DOHH2 (cell line): ENCODE results near the gene HBG2.

Experiments used
- H3F3A ChIP-seq: fragments of 200-600 bp; sonication (generic), shearing (Covaris generic); 2 replicates; pipeline ENCODE4 v1.6.0; 2016; ENCODE audit warnings: antibody characterized with exemption, mild to moderate bottlenecking; ENCODE audit not compliant: control insufficient read depth, insufficient read depth
- H3K27ac ChIP-seq: fragments of 200-600 bp; sonication (generic); 2 replicates; pipeline ENCODE4 v1.5.1; 2014; ENCODE audit warnings: low read depth, mild to moderate bottlenecking, low read length, moderate library complexity
- H3K27me3 ChIP-seq: fragments of 200-600 bp; sonication (generic); 2 replicates; pipeline ENCODE4 v1.6.1; 2014; ENCODE audit warnings: mild to moderate bottlenecking, low read length, mixed read lengths; ENCODE audit not compliant: control insufficient read depth
- H3K36me3 ChIP-seq: fragments of 200-600 bp; sonication (generic); 2 replicates; pipeline ENCODE4 v1.6.1; 2014; ENCODE audit warnings: mild to moderate bottlenecking, low read length, moderate library complexity, mixed read lengths; ENCODE audit not compliant: control insufficient read depth
- H3K4me1 ChIP-seq: fragments of 200-600 bp; sonication (generic); 2 replicates; pipeline ENCODE4 v1.6.1; 2014; ENCODE audit warnings: mild to moderate bottlenecking, low read length, mixed read lengths; ENCODE audit not compliant: control insufficient read depth
- H3K4me2 ChIP-seq: fragments of 200-600 bp; sonication (generic); 2 replicates; pipeline ENCODE4 v1.6.0; 2014; ENCODE audit warnings: mild to moderate bottlenecking, low read length, moderate library complexity
- H3K4me3 ChIP-seq: fragments of 200-600 bp; sonication (generic); 2 replicates; pipeline ENCODE4 v1.5.1; 2014; ENCODE audit warnings: mild to moderate bottlenecking, low read length, mixed read lengths
- H3K79me2 ChIP-seq: fragments of 200-600 bp; sonication (generic); 2 replicates; pipeline ENCODE4 v1.6.1; 2014; ENCODE audit warnings: mild to moderate bottlenecking, low read length, mixed read lengths; ENCODE audit not compliant: control insufficient read depth
- H3K9me2 ChIP-seq: fragments of 200-600 bp; sonication (generic); replicated peaks from 2 replicates; pipeline ENCODE4 v1.6.1; 2014; ENCODE audit warnings: mild to moderate bottlenecking, low read length, mixed read lengths; ENCODE audit not compliant: control insufficient read depth
- H3K9me3 ChIP-seq: fragments of 200-600 bp; sonication (generic); 2 replicates; pipeline ENCODE4 v1.6.1; 2014; ENCODE audit warnings: antibody characterized with exemption, low read length, mixed read lengths; ENCODE audit not compliant: control insufficient read depth, insufficient read depth
- H4K20me1 ChIP-seq: fragments of 200-600 bp; sonication (generic); 2 replicates; pipeline ENCODE4 v1.6.0; 2014; ENCODE audit warnings: low read depth, mild to moderate bottlenecking, antibody characterized with exemption, low read length, moderate library complexity; ENCODE audit not compliant: control insufficient read depth, insufficient read depth
- CTCF ChIP-seq: fragments of 200-600 bp; sonication (generic); IDR thresholded peaks from one replicate; pipeline ENCODE4 v1.5.1; 2014; ENCODE audit warnings: antibody characterized with exemption, mild to moderate bottlenecking, low read depth, low read length; ENCODE audit not compliant: poor library complexity, severe bottlenecking
- EZH2phosphoT487 ChIP-seq: fragments of 200-600 bp; sonication (generic); IDR thresholded peaks from 2 replicates; pipeline ENCODE4 v1.6.1; 2017; ENCODE audit warnings: borderline replicate concordance, mild to moderate bottlenecking, antibody characterized with exemption, low read length, moderate library complexity, mixed read lengths

HBG2 gene

DNA sequence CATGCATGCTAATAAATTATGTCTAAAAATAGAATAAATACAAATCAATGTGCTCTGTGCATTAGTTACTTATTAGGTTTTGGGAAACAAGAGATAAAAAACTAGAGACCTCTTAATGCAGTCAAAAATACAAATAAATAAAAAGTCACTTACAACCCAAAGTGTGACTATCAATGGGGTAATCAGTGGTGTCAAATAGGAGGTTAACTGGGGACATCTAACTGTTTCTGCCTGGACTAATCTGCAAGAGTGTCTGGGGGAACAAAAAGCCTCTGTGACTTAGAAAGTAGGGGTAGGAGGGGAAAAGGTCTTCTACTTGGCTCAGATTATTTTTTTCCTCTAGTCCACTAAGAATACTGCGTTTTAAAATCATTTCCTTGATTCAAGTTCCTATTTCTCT is 26.9 kb downstream of the HBG2 start:
- Histone ChIP-seq H4K20me1 (no peaks in the 10 kb centered on the region), H3K4me2 (no peak overlapping the region), H3K36me3 (no peaks in the 10 kb centered on the region), H3K79me2 (no peaks in the 10 kb centered on the region), H3F3A (no peaks in the 10 kb centered on the region), H3K9me2 (no peaks in the 10 kb centered on the region), H3K4me1 (no peaks in the 10 kb centered on the region), H3K9me3 (no peaks in the 10 kb centered on the region), H3K27me3 (no peaks in the 10 kb centered on the region), H3K27ac (no peak overlapping the region), H3K4me3 (no peak overlapping the region)
- TF ChIP-seq CTCF (no peak), EZH2phosphoT487 (no peak)

GRCh38 chr11:5226732-5227310 is 27.8 kb downstream of the HBG2 start, which contains the start of gene HBB:
Gene HBB (minus strand): TSS chr11:5227071. CDS start chr11:5227021, 50 bp downstream.
- Histone ChIP-seq H3K4me2 (no peak within 1 kb of the TSS), H3F3A (no peaks in the 10 kb centered on the region), H3K27me3 (no peaks in the 10 kb centered on the region), H3K9me2 (no peaks in the 10 kb centered on the region), H3K9me3 (no peaks in the 10 kb centered on the region), H4K20me1 (no peaks in the 10 kb centered on the region), H3K27ac (no peak within 1 kb of the TSS), H3K79me2 (no peaks in the 10 kb centered on the region), H3K4me3 (no peak within 1 kb of the TSS), H3K4me1 (no peaks in the 10 kb centered on the region), H3K36me3 (no peaks in the 10 kb centered on the region)
- no peak for TF ChIP-seq CTCF
- no peak for TF ChIP-seq EZH2phosphoT487

DNA sequence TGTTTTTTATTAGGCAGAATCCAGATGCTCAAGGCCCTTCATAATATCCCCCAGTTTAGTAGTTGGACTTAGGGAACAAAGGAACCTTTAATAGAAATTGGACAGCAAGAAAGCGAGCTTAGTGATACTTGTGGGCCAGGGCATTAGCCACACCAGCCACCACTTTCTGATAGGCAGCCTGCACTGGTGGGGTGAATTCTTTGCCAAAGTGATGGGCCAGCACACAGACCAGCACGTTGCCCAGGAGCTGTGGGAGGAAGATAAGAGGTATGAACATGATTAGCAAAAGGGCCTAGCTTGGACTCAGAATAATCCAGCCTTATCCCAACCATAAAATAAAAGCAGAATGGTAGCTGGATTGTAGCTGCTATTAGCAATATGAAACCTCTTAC is 29.1 kb downstream of the HBG2 start:
- Histone ChIP-seq H3K4me1 (no peaks in the 10 kb centered on the region), H3K36me3 (no peaks in the 10 kb centered on the region), H4K20me1 (no peaks in the 10 kb centered on the region), H3K27me3 (no peaks in the 10 kb centered on the region), H3K79me2 (no peaks in the 10 kb centered on the region), H3K9me3 (no peaks in the 10 kb centered on the region), H3K4me2 (no peak overlapping the region), H3F3A (no peaks in the 10 kb centered on the region), H3K9me2 (no peaks in the 10 kb centered on the region), H3K4me3 (no peak overlapping the region), H3K27ac (no peak overlapping the region)
- no peak for TF ChIP-seq CTCF
- TF ChIP-seq EZH2phosphoT487, result no peak
